HepG2 (cell line): ENCODE data around the gene STAP2. TPM values are rescaled to one million over a fixed set of nuclear protein-coding genes. Genes with fewer than 3 reads are reported as not detected.
A peak's percentile ranks its signal among the peaks of the same experiment; 100 is the strongest.

ENCODE experiments used
- AHR ChIP-seq: IDR thresholded peaks from 2 replicates; pipeline ENCODE4 v1.6.1; 2018; ENCODE audit warnings: missing genetic modification reagents, missing compliant biosample characterization
- HOXA3 ChIP-seq: sonication (generic); formaldehyde crosslinking; IDR thresholded peaks from 2 replicates; pipeline ENCODE4 v1.5.0; 2020; ENCODE audit warnings: missing genetic modification reagents
- KLF13 ChIP-seq: sonication (generic); formaldehyde crosslinking; IDR thresholded peaks from 2 replicates; pipeline ENCODE4 v1.4.0; 2020; ENCODE audit warnings: mild to moderate bottlenecking, missing genetic modification reagents
- NAIF1 ChIP-seq: sonication (generic); formaldehyde crosslinking; IDR thresholded peaks from 2 replicates; pipeline ENCODE4 v1.5.0; 2020; ENCODE audit warnings: mild to moderate bottlenecking, missing genetic modification reagents, borderline replicate concordance
- ZBTB1 ChIP-seq: sonication (generic); formaldehyde crosslinking; IDR thresholded peaks from 2 replicates; pipeline ENCODE4 v1.4.0; 2020; ENCODE audit warnings: missing genetic modification reagents, borderline replicate concordance
- ZFX ChIP-seq: sonication (generic); formaldehyde crosslinking; IDR thresholded peaks from 2 replicates; pipeline ENCODE4 v1.4.0; 2020; ENCODE audit warnings: mild to moderate bottlenecking, low read depth, missing genetic modification reagents, moderate library complexity
- ZNF256 ChIP-seq: sonication (generic); formaldehyde crosslinking; conservative IDR thresholded peaks from 2 replicates; pipeline ENCODE4 v1.4.0; 2020; ENCODE audit warnings: missing genetic modification reagents
- ZNF841 ChIP-seq: sonication (generic); formaldehyde crosslinking; IDR thresholded peaks from 2 replicates; pipeline ENCODE4 v1.8.1; 2023; ENCODE audit warnings: missing genetic modification reagents, borderline replicate concordance
- polyA plus RNA-seq, 8 experiments: library from polyadenylated mRNA; depleted of rRNA in 3 of 8; stranded (reverse) in 7 of 8; unstranded in 1 of 8; fragments of >200 nt; fragmentation: Illumina TruSeq in 4 of 8; extraction: Trizol in 4 of 8; gene quantifications; 2 replicates each; pipeline versions ENCODE4 v1.2.1 to v1.2.3, GENCODE V29; 2011 to 2016; ENCODE audit warnings: low read depth in 4 of 8, missing spikeins in 1 of 8, mixed read lengths in 1 of 8; ENCODE audit not compliant: insufficient read depth in 1 of 8
- total RNA-seq, 5 experiments: library from RNA; depleted of rRNA; stranded (reverse); fragments of >200 nt; fragmentation: Illumina TruSeq; extraction: Trizol; gene quantifications; 2 replicates each; pipeline ENCODE4 v1.2.3, GENCODE V29; 2016; ENCODE audit warnings: low read depth in 1 of 5
- TF ChIP-seq, protein P1 (sequence below): sonication (generic); formaldehyde crosslinking; IDR thresholded peaks from 2 replicates; pipeline ENCODE4 v1.4.0; 2020; ENCODE audit warnings: missing genetic modification reagents, low read depth, mild to moderate bottlenecking, borderline replicate concordance
- TF ChIP-seq, protein P2 (sequence below), 2 experiments: fragments of 450-650 bp in 1 of 2; sonication (generic) in 1 of 2; formaldehyde crosslinking in 1 of 2; IDR thresholded peaks; 2 replicates each; pipeline versions ENCODE4 v1.6.1 to v1.8.0; 2016 to 2022; ENCODE audit warnings: antibody characterized with exemption in 1 of 2, mild to moderate bottlenecking in 1 of 2, missing genetic modification reagents in 1 of 2
- TF ChIP-seq, protein P3 (sequence below): sonication (generic); formaldehyde crosslinking; IDR thresholded peaks from 2 replicates; pipeline ENCODE4 v1.9.0; 2021; ENCODE audit warnings: missing genetic modification reagents, borderline replicate concordance
- TF ChIP-seq, protein P4 (sequence below): sonication (generic); formaldehyde crosslinking; IDR thresholded peaks from 2 replicates; pipeline ENCODE4 v1.5.0; 2020; ENCODE audit warnings: mild to moderate bottlenecking, missing genetic modification reagents, moderate library complexity
- TF ChIP-seq, protein P5 (sequence below): sonication (generic); formaldehyde crosslinking; IDR thresholded peaks from 2 replicates; pipeline ENCODE4 v1.4.0; 2020; ENCODE audit warnings: mild to moderate bottlenecking, missing genetic modification reagents

STAP2 gene
- total and polyA plus RNA-seq, 2 of the 13 experiments (the other 11 are each of a cell fraction or from before 2014, with no cell fraction given) = 39.0 to 43.7 TPM

DNA sequence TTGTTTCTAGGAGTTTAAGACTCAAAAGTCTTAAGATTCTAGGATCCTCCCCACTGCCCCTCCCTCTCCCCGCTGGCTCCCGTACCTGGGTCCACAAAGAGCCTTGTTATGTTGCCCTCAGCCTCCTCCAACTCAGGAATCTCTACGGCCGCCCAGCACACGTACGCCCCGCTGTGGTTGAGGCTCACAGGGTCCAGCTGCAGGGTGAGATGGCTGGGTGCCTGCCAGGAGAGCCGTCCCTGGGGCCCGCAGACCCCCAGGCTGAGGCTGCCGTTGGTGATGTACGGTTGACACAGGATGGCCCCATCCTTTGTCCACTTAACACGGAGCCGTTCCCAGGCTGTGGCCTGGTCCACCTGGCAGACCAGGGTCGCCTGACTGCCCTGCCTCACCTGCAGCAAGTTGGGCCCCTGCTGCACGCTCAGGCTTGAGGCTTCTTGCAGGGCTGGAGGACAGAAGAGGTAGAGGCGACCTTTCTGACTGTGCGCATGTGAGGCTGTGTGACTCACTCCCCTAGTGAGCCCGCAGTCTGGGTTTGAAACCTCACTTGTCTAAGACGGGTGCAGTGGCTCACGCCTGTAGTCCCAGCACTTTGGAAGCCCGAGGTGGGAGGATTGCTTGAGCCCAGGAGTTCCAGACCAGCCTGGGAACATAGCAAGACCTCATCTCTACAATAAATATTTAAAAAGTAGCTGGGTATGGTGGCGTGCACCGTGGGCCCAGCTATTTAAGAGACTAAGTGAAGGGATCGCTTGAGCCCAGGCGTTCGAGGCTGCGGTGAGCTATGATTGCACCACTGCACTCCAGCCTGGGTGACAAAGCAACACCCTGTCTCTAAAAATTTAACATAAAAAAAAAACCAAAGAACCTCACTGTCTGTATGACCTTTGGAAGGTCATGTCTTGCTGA is 40.5 kb downstream of the STAP2 start (continued):
- TF ChIP-seq ZBTB1 (no peak), KLF13 (CRISPR knock-in tag) (no peak), ZNF841 (CRISPR knock-in tag) (no peak), ZFX (CRISPR knock-in tag) (0 out of 2 replicates have a peak, but pooled peaks have one; percentile 44), NAIF1 (CRISPR knock-in tag) (no peak), HOXA3 (CRISPR knock-in tag) (peak; percentile 20; the same call in 1 of the 2 replicates), AHR (CRISPR knock-in tag) (no peak), ZNF256 (CRISPR knock-in tag) (no peak)
- TF ChIP-seq, protein P1, sequence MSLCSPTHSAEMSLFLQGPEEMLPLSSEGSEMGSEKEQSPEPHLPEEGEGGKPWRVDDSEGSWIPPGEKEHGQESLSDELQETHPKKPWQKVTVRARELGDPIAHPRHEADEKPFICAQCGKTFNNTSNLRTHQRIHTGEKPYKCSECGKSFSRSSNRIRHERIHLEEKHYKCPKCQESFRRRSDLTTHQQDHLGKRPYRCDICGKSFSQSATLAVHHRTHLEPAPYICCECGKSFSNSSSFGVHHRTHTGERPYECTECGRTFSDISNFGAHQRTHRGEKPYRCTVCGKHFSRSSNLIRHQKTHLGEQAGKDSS = 0 out of 2 replicates have a peak, but pooled peaks have one; percentile 55
- TF ChIP-seq, protein P2, sequence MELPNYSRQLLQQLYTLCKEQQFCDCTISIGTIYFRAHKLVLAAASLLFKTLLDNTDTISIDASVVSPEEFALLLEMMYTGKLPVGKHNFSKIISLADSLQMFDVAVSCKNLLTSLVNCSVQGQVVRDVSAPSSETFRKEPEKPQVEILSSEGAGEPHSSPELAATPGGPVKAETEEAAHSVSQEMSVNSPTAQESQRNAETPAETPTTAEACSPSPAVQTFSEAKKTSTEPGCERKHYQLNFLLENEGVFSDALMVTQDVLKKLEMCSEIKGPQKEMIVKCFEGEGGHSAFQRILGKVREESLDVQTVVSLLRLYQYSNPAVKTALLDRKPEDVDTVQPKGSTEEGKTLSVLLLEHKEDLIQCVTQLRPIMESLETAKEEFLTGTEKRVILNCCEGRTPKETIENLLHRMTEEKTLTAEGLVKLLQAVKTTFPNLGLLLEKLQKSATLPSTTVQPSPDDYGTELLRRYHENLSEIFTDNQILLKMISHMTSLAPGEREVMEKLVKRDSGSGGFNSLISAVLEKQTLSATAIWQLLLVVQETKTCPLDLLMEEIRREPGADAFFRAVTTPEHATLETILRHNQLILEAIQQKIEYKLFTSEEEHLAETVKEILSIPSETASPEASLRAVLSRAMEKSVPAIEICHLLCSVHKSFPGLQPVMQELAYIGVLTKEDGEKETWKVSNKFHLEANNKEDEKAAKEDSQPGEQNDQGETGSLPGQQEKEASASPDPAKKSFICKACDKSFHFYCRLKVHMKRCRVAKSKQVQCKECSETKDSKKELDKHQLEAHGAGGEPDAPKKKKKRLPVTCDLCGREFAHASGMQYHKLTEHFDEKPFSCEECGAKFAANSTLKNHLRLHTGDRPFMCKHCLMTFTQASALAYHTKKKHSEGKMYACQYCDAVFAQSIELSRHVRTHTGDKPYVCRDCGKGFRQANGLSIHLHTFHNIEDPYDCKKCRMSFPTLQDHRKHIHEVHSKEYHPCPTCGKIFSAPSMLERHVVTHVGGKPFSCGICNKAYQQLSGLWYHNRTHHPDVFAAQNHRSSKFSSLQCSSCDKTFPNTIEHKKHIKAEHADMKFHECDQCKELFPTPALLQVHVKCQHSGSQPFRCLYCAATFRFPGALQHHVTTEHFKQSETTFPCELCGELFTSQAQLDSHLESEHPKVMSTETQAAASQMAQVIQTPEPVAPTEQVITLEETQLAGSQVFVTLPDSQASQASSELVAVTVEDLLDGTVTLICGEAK (IDR thresholded peaks at IDR 0.05) = no peak
- TF ChIP-seq, protein P2 (CRISPR knock-in tag; IDR thresholded peaks at IDR 0.05) = 0 out of 2 replicates have a peak, but pooled peaks have one; percentile 21
- TF ChIP-seq, protein P3, sequence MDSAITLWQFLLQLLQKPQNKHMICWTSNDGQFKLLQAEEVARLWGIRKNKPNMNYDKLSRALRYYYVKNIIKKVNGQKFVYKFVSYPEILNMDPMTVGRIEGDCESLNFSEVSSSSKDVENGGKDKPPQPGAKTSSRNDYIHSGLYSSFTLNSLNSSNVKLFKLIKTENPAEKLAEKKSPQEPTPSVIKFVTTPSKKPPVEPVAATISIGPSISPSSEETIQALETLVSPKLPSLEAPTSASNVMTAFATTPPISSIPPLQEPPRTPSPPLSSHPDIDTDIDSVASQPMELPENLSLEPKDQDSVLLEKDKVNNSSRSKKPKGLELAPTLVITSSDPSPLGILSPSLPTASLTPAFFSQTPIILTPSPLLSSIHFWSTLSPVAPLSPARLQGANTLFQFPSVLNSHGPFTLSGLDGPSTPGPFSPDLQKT (CRISPR knock-in tag) = no peak
- TF ChIP-seq, protein P4, sequence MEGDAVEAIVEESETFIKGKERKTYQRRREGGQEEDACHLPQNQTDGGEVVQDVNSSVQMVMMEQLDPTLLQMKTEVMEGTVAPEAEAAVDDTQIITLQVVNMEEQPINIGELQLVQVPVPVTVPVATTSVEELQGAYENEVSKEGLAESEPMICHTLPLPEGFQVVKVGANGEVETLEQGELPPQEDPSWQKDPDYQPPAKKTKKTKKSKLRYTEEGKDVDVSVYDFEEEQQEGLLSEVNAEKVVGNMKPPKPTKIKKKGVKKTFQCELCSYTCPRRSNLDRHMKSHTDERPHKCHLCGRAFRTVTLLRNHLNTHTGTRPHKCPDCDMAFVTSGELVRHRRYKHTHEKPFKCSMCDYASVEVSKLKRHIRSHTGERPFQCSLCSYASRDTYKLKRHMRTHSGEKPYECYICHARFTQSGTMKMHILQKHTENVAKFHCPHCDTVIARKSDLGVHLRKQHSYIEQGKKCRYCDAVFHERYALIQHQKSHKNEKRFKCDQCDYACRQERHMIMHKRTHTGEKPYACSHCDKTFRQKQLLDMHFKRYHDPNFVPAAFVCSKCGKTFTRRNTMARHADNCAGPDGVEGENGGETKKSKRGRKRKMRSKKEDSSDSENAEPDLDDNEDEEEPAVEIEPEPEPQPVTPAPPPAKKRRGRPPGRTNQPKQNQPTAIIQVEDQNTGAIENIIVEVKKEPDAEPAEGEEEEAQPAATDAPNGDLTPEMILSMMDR (CRISPR knock-in tag) = peak; percentile 79
- TF ChIP-seq, protein P5, sequence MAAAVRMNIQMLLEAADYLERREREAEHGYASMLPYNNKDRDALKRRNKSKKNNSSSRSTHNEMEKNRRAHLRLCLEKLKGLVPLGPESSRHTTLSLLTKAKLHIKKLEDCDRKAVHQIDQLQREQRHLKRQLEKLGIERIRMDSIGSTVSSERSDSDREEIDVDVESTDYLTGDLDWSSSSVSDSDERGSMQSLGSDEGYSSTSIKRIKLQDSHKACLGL (CRISPR knock-in tag) = no peak
